NK-92 (cell line): ENCODE results near the gene ABLIM2.

Experiments
- DNase-seq: peaks from one replicate; lab custom pipeline; 2025; ENCODE audit not compliant: unreplicated experiment; lab: John Stamatoyannopoulos, UW

The ABLIM2 gene

DNA sequence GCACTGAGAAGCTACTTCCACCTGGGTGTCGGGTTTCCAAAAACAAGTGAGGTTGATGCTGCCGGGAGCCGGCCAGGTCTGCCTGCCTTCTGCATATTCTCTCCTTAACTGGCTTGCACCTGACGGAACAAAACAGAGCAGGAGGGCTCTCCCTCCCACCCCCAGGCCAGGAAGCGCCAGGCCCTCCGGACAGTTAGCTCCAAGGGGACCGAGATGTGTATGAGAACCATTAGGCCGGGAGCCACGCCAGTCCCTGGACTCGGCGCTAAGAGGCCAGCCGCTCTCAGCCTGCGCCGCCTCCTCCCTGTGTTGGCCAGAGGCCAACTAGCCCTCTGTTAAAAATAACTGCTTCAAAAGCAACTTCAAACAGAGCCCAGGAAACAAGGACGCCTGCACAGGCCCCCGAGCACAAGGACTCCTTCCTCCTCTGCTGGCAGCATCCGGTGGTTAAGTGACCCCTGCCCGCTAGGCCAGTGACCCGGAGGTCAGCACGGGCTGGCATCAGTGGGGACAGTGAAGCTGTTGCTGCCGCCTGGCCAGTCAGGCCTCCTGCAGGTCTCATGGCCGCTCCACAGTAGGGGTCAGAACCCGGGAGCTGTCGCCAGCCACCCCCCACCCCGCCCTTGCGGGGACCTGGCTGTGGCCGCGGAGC, 107.9 kb downstream of the ABLIM2 start:
- DNase-seq, result no peak

DNA sequence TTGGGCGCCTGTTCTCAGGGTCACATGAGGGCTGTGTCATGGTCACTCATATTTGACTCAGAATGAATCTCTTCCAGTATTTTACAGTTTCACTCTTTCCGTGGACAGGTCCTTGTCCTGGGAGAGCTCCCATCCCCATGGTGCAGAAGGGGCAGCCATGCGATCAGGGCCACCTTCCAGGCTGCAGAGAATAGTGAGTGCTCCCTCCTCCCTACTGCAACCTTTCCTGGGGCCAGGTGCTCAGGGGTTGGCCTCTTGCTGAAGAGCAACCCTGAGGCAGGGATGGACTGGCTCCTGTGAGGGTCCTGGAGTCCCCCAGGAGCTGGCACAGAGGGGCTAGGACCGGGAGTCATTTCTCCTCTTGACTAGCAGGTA, 108.4 kb downstream of the ABLIM2 start:
- no peak for DNase-seq

DNA sequence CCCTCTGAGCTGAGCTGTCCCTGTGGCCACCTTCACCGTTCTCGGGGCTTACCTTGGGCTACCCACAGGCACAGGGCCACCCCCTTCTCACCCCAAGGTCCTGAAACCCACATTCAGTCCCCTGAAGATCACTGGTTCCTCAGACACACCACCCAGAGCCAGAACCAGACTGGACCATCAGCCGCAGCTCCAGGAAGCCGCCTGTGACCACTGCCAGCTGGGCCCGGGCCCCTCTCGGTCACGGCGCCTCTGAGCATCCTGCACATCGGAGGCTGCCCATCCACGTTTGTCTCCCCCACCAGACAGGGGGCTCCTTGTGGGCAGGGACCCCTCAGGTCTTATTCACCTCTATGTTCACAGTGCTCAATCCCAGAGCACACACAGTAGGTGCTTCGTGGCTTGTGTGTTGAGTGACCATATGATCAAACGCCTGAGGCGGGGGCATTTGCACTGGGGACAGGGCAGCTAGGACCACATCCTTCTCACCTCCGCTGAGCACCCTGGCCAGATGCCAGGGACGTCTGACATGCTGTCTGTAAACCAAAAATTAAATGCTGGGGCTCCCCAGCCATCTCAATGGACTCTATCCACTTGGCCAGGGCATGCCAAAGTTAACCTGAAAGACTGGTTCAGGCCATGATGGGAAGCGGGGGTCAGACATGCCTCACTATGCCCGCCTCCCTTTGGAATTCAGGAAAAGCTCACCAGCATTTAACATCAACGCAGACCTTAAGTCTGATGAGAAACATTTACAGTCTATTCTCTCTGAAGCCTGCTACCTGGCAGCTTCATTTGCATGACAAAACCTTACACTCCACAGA, 109.5 kb downstream of the ABLIM2 start:
- DNase-seq, result no peak

DNA sequence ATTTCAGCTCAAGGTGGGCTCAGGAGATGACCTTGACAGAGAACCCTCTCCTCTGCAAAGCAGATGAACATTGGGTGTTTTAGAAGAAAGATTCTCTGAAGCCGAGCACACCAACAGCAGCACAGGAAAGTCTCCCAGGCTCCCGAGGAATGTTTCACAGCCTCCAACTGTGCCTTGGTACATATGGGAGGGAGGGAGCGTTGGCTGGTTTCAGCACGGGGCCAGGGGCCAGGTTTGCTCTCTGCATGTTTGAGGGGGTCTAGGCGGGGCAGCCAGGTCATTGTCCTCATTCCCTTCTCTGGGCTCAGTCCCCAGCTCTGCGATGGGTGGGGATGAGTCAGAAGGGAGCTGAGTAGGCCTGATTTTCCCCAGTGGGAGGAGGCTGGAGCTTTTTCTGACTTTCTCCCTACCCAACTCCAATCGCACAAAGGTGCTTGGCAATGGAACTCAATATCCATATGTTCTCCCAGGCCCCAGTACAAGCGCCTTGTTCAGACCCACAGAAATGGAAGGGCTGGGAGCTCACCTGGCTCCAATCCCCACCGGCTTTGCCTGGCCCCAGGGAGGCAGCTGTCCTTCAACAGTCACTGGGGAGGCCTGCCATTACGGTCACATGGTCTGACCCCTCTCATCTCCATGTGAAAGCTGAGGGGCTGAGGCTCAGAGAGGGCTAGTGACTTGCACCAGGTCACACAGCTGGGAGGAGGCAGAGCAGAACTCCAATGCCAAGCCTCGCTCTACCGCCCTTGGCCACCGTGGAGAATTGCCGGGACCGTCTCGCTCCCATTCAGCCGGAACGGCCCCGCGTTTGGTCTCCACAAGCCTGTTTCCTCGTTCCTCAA, 110.6 kb downstream of the ABLIM2 start:
- no peak for DNase-seq

DNA sequence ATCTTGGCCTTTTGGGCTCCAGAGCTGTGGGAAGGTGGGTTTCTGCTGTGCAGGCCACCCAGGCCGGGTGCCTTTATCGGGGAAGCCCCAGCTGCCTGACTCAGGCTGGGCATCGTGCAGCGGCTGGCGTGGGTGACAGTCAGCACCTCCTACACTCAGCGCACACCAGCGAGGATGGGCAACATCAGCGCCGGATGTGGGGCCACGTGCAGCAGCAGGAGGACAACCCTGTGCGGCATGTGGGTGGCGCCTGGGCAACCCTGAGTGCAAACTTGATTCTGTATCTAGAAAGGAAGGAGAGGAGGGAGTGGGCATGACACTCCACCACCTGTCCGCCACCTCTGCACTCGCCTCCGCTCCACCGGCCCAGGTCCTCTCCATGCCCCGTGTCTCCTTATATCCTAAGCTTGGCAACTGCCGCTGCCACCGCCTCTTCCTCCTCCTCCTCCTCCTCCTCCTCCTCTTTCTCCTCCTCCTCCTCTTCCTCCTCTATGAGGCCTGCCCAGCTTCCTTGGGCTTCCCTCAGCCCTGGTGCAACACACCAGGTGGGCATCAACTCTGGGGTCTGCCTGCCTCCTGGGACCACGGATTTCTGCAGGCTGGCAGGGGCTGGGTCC, 111.6 kb downstream of the ABLIM2 start:
- no peak for DNase-seq

DNA sequence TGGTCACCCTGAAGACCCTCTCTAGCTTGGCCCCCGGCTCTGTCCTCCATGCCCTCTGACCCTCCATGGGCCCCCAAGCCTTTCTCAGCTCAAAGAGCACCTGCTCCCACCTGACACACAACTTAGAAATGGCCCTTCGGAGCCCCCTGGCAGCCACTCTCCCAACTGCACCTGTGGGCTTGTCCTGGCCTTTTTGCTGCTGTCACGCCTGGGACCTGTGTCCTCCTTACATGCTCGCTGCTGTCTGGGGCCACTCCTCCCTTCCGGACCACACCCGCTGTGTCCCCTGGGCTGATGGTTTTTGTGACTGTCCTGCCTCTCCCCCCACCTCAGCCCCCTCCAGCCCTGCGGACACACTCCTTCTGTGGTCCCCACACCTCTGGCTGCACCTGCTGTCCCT, 112.7 kb downstream of the ABLIM2 start:
- DNase-seq, result no peak

DNA sequence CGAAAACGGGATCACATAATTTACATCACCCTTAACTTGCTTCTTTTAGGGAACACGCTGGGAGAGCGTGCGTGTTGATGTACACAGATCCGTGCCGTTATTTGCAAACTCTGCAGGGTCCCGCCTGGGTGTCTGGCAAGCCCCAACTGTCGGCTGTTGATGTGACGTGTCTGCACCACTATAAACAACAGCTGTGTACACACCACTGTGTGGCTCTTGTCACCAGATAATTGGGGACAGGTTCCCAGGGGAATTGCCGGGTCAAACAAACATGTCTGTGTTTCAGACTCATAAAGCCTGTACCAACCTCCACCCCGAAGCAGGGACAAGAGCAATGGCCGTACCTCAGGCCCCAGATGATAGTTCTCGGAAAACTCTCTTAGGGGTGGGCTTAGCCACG, 113.9 kb downstream of the ABLIM2 start:
- no peak for DNase-seq

DNA sequence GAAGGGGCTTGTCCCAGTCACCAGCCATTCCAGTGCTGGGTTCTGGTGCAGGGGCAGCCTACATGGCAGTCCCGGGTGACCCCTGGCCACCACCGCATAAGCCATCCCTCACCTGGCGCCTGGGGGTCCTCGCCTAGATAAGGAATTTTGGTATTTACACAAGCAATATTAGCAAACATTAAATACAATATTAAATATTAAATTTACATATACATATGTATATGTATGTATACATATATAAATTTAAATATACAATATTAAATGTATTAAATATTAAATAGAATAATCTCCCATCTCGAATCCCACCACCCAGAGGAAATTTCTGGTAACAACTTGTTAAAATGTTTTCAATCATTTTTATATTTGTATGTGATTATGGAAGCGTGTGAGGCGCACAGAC, 114.4 kb downstream of the ABLIM2 start:
- no peak for DNase-seq

DNA sequence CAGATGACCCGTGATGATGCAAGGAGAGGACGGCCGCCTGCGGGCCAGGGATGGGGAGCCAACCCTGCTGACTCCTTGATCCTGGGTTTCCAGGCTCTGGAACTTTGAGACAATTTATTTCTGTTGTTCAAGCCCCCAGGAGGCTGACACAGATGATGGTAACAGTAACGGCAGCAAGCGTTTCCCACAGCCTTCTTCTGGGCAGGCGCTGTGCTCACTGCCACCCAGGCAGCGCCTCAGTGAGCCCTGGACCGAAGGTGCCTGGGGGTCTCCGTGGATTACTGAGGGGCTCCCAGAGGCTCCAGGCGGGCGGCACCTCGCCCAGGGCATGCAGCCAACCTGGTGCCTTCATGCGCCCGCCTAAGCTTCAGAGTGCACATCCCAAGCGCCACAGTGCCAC, 115.0 kb downstream of the ABLIM2 start:
- no peak for DNase-seq

DNA sequence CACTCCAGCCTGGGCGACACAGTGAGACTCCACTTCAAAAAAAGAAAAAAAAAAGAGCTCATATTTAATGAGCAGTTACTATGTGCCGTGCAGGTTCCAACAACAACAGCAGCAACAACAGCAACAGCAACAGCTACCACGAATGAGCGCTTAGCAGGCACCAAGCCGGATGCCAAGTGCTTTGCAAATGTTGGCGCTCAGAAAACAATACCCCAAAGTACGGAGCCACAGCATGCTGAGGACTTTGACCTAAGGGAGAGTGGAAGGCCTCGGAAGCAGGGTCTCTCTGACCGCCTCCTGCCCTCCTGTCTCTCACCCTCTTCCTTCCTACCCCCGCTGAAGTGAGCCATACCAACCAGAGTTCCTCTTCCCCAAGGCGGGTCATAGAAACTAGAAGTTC, 116.7 kb downstream of the ABLIM2 start:
- DNase-seq, result no peak

DNA sequence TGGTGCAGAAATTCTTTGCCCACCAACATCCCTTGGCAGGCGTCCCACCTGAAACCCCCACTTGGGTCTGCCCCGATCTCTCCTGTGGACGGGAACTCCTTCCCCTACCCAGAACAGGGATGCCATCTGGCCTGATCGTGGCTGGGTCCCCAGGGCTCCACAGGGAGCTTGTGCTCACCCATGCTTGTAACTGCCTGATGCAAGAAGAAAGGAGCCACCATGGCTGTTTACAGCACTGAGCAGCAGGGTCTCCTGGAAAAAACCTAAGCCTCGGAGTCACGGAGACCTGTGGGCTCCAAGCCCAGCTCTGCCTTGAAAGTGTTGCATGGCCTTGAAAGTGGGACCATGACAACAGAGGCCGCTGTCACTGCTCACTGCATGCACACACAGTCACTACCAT, 117.4 kb downstream of the ABLIM2 start:
- no peak for DNase-seq

DNA sequence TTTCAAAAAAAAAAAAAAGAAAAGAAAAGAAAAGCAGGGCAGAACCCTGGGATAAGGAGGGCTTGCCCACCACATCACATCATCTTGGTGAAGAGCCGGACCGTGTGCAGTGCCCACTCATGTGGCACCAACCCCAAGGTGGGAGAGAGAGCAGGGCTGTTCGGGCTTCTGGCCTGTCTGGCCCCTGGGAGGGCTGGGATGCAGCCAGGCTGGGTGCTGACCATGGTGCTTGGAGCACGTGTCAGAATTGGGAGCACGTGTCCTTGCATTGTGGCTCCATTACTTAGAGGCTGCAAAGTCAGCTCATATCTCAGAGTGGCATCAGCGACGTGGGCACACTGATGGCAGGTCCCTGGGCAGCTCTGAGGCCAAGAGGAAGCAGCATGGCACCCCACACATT, 118.0 kb downstream of the ABLIM2 start:
- DNase-seq, result no peak

DNA sequence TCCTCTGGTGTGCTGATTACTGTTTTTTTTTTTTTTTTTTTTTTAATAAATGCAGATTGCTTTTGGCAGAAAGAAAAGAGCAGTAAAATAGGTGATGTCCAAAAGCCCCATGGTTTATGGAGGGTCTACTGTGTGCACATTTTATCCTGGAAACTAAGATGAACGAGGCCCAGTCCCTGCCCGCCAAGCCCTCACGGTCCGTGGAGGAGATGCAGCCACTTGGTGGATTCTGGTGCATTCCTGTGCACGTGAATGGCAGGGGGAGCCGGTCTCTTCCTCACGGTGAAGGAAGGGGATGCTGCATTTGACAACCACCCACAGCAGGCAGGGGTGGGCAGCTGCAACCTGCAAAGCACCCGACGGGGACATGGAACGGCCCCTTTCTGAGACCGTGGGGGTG, 118.8 kb downstream of the ABLIM2 start:
- no peak for DNase-seq

DNA sequence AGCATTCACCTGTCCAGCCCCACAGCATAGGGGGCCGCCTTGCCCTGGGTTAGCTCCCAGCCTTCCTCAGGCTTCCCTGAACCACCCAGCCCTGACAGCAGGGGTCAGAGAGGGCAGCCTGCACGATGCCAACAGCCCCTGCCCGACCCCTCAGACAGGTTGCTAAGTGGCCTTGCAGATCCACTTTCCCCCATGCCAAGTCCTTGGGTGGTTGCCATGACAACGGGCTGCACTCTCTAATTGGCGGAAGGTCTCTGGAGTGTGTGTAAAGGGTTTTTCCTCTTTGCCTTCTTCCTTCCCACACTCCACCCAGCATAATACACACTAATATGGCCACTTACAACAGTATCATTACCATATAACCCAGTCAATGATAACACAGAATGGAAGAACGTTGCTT, 119.3 kb downstream of the ABLIM2 start:
- DNase-seq, result no peak

DNA sequence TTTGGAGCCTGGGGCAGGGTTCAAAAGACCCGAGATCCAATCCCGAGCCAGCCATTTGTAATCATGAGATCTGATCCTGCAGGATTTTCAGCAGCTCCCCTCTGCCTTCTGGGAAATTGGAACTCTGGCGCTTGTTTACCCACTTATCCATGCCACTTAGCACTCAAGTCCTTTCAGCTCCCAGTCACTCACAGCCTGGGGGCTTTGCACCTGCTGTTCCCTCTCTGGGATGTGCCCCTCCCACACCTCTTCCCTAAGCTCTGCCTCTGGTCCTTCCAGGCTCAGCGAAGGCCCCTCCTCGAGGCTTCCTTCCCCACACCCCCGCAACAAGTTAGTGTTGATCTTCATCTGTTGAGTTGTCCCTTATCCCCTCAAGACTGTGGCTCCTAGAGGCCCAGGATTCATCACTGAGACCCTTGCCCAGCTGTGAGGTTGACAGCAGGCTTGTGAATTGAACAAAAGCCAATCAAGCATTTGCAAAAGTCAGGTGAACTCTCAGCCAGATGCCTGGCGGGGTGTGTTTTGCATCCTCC, 119.8 kb downstream of the ABLIM2 start:
- no peak for DNase-seq

DNA sequence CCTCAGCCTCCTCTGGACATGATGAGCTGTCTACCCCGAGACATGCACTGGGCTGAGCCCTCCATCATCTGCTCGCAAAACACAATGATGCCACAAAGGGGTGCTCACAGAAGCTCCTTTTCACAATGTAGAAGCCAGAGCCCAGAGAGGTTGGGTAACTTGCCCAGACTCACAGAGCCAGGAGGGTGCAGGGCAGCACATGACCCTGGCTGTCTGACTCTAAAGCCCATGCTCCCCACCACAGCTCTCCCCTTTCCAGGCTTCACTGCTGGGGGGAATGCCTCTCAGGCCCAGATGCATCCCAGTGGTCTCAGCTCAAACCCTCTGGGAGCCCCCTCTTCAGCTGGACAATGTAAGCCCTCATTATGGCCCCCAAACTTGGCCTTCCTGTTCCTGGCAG, 120.5 kb downstream of the ABLIM2 start:
- no peak for DNase-seq

DNA sequence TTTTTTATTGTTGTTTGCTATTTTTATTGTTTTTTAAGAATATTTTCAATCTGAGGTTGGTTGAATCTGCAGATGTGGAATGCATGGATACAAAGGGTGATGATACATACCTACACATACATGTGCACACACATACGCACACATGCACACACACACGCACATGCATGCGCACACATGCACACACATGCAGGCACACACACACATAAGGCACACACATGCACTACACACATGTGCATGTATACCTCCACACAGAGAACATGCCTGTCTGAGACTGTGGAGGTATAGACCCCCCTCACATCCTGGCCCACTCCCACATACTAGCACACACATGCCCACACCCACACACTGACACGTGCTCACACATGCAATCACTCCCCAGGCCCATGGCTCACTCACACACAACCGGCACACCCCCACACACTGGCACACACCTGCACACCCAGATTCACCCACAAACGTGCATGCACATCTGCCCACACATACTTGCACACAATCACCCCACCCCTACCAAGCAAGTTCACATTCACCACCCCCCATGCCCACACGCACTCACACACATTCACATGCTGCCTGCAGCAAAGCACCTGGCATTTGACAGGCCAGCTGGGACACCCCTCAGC, 121.4 kb downstream of the ABLIM2 start:
- DNase-seq, result no peak

DNA sequence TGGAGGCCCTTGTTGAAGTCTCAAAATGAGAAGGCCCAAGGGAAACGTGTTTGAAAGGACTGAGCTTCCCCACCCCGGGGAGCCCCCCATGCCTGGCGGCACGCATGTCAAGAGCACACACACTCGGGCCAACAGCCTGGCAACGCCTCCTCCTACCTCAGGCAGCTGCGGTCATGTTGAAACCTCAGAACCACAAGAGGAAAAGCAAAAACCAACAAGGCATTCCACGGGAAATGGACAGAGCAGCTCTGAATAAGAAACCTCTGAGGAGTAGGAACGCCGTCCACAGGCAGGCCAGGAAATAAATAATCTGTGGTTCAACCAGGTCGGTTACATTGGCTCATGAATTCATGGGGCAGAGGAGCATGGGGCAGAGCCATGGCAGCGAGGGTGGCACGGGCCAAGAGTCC, 123.2 kb downstream of the ABLIM2 start:
- DNase-seq, result no peak

DNA sequence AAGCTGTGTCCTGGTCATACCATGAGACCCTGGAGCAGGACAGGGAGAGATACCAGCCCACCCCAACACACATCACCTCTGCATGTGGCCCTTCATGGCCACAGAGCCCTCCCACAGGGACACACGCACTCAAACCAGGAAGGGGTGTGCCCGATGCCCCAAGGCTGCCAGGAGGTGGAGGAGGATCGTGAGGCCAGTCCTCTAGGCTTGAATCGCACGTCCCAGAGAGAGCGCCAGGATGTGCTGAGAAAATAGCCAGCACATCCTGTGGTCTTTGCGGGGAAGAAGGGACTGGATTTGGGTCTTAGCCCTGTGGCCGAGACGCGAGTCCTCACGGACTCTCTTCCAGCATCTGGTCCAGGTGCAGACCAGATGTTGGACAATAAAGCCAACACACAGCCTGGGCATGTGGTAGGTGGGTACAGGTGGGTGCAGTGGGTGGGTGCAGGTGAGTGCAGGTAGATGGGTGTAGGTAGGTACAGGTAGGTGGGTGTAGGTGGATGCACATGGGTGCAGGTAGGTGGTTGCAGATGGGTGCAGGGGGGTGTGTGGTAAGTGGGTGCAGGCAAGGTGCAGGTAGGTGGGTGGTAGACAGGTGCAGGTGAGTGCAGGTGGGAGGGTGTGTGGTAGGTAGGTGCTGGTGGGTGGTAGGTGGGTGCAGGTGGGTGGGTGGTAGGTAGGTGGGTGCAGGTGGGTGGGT, 124.6 kb downstream of the ABLIM2 start:
- DNase-seq, result no peak

DNA sequence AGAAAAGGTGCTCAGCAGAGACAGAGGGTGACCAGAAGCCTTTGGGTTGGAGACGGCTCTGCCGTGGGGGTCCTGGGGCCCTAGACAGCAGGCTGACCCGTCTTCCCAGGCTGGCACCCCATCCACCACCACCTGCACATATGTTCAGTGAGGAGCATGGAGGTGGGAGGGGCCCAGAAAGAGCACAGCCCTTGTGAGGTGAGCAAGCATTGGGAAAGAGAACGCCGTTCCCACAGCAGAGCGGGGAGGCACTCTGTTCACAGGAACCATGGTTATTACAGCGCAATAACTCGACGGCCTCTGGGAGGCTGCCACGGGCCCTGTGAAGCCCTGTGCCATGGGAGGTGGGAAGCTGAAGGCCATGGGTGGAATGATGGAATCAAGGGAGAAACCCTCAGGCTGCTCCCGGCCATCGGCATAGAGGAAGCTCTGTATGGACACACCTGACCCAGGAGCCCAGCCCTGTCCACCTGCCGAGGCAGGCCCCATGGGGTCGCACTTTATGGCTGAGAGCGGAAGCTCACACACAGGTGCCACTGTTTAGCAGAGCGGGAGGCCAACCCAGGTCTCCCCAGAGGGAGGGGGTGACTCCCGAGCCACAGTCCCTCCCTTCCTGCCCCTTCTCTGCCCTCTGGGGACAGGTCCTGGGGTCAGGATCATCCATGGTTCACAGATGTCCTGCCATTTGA, 125.4 kb downstream of the ABLIM2 start:
- no peak for DNase-seq
